Measurements from ENCODE around the gene NUDT21.
"Not testable (repeated sequence)": the region's sequence is repeated elsewhere in the genome, so short reads cannot be mapped to it uniquely, and the experiment has no call there.

Gene NUDT21

GRCh38 chr16:56419740-56420548 is 31.2 kb downstream of the NUDT21 start:
- no peak for DNase-seq (ENCODE audit: low spot score)

- no peak for DNase-seq (ENCODE audit: low spot score)
These were observed 34.0 kb downstream of the NUDT21 start for GRCh38 chr16:56417138-56417537.

- DNase-seq (ENCODE audit: low spot score): no peak
These were observed 35.3 kb downstream of the NUDT21 start for GRCh38 chr16:56415875-56416274.

GRCh38 chr16:56414366-56414765 is 36.8 kb downstream of the NUDT21 start:
- DNase-seq (ENCODE audit: low spot score): no peak

GRCh38 chr16:56413381-56413780 is 37.8 kb downstream of the NUDT21 start:
- DNase-seq (ENCODE audit: low spot score): no peak

- DNase-seq (ENCODE audit: low spot score): no peak
These were observed 39.5 kb downstream of the NUDT21 start for GRCh38 chr16:56411624-56412023.

GRCh38 chr16:56411123-56411522 is 40.0 kb downstream of the NUDT21 start:
- DNase-seq (ENCODE audit: low spot score): no peak

GRCh38 chr16:56409195-56409594 is 41.9 kb downstream of the NUDT21 start:
- no peak for DNase-seq (ENCODE audit: low spot score)

GRCh38 chr16:56408379-56409098 is 42.6 kb downstream of the NUDT21 start:
- no peak for DNase-seq (ENCODE audit: low spot score)

- no peak for DNase-seq (ENCODE audit: low spot score)
These were observed 45.0 kb downstream of the NUDT21 start for GRCh38 chr16:56405977-56406672.

- peak; percentile 18 for DNase-seq (ENCODE audit: low spot score)
These were observed 49.6 kb downstream of the NUDT21 start for GRCh38 chr16:56401482-56401881.

GRCh38 chr16:56400458-56400857 is 50.7 kb downstream of the NUDT21 start:
- no peak for DNase-seq (ENCODE audit: low spot score)

GRCh38 chr16:56399486-56399885 is 51.6 kb downstream of the NUDT21 start:
- DNase-seq (ENCODE audit: low spot score): no peak

GRCh38 chr16:56399047-56399446 is 52.1 kb downstream of the NUDT21 start:
- no peak for DNase-seq (ENCODE audit: low spot score)

GRCh38 chr16:56396724-56397123 is 54.4 kb downstream of the NUDT21 start:
- DNase-seq (ENCODE audit: low spot score): not testable (repeated sequence)

- DNase-seq (ENCODE audit: low spot score): peak; percentile 81
These were observed 61.6 kb downstream of the NUDT21 start for GRCh38 chr16:56389554-56389953.

- DNase-seq (ENCODE audit: low spot score): no peak
These were observed 62.9 kb downstream of the NUDT21 start for GRCh38 chr16:56388209-56388608.

- DNase-seq (ENCODE audit: low spot score): no peak
These were observed 63.7 kb downstream of the NUDT21 start for GRCh38 chr16:56387396-56387795.

- DNase-seq (ENCODE audit: low spot score): no peak
These were observed 66.9 kb downstream of the NUDT21 start for GRCh38 chr16:56384074-56384721.

GRCh38 chr16:56382901-56383355 is 68.2 kb downstream of the NUDT21 start:
- DNase-seq (ENCODE audit: low spot score): no peak

GRCh38 chr16:56382459-56382858 is 68.7 kb downstream of the NUDT21 start:
- DNase-seq (ENCODE audit: low spot score): no peak

Measured in hepatic stellate cell (primary cell).